ENCODE results near the gene HDDC3. TPM values are rescaled to one million over a fixed set of nuclear protein-coding genes. Genes with fewer than 3 reads are reported as not detected.
A peak's percentile ranks its signal among the peaks of the same experiment; 100 is the strongest.

The HDDC3 gene
- total and polyA plus RNA-seq, 9 of the 15 experiments (the other 6 are each of a cell fraction or from before 2014, with no cell fraction given), result 14.9 to 55.8 (median 36.9) TPM

GRCh38 chr15:90902040-90902839 is 30.1 kb downstream of the HDDC3 start (continued):
- TF ChIP-seq MYBL2 (IDR thresholded peaks at IDR 0.05; ENCODE audit: low read depth) (no peak), MYBL2 (CRISPR knock-in tag; IDR thresholded peaks at IDR 0.05; ENCODE audit: borderline replicate concordance) (no peak), RBM15 (IDR thresholded peaks at IDR 0.05; ENCODE audit: insufficient read depth, low read length) (no peak), DACH1 (IDR thresholded peaks at IDR 0.05; ENCODE audit: partially characterized antibody) (no peak), ZNF224 (CRISPR knock-in tag; IDR thresholded peaks at IDR 0.05) (no peak), CEBPB (tag; IDR thresholded peaks at IDR 0.05) (no peak), SMARCC2 (IDR thresholded peaks at IDR 0.05; ENCODE audit: low read depth) (no peak; the same call in none of the 2 replicates), E2F3 (CRISPR knock-in tag; IDR thresholded peaks at IDR 0.05) (no peak), RFX7 (CRISPR knock-in tag; IDR thresholded peaks at IDR 0.05) (0 out of 2 replicates have a peak, but pooled peaks have one; percentile 30), CBX2 (IDR thresholded peaks at IDR 0.05; ENCODE audit: insufficient read depth, low read length, poor library complexity, severe bottlenecking) (no peak), CBFA2T2 (conservative IDR thresholded peaks at IDR 0.05) (no peak), PKNOX1 (IDR thresholded peaks at IDR 0.05) (no peak), ZNF75A (CRISPR knock-in tag; IDR thresholded peaks at IDR 0.05) (no peak), NR1H2 (CRISPR knock-in tag; IDR thresholded peaks at IDR 0.05) (no peak), ZNF280A (IDR thresholded peaks at IDR 0.05; ENCODE audit: low read depth, partially characterized antibody) (no peak), FOS (IDR thresholded peaks at IDR 0.05; ENCODE audit: extremely low read depth, insufficient read length) (no peak), ZFP1 (CRISPR knock-in tag; IDR thresholded peaks at IDR 0.05) (no peak), U2AF1 (optimal IDR thresholded peaks at IDR 0.05; ENCODE audit: low read depth, low read length) (no peak), SMAD4 (CRISPR knock-in tag; conservative IDR thresholded peaks at IDR 0.05) (no peak; the same call in 1 of the 2 replicates), CSDE1 (IDR thresholded peaks at IDR 0.05) (no peak), PRPF4 (IDR thresholded peaks at IDR 0.05; ENCODE audit: insufficient read depth, low read depth, low read length, poor library complexity, severe bottlenecking) (no peak), ILK (tag; IDR thresholded peaks at IDR 0.05; ENCODE audit: borderline replicate concordance, low read depth) (no peak), HDAC6 (IDR thresholded peaks at IDR 0.05; ENCODE audit: low read depth, low read length) (no peak)
